ENCODE measurements around the gene S100A6.
"Not testable (repeated sequence)": the region's sequence is repeated elsewhere in the genome, so short reads cannot be mapped to it uniquely, and the experiment has no call there.

Gene S100A6

DNA sequence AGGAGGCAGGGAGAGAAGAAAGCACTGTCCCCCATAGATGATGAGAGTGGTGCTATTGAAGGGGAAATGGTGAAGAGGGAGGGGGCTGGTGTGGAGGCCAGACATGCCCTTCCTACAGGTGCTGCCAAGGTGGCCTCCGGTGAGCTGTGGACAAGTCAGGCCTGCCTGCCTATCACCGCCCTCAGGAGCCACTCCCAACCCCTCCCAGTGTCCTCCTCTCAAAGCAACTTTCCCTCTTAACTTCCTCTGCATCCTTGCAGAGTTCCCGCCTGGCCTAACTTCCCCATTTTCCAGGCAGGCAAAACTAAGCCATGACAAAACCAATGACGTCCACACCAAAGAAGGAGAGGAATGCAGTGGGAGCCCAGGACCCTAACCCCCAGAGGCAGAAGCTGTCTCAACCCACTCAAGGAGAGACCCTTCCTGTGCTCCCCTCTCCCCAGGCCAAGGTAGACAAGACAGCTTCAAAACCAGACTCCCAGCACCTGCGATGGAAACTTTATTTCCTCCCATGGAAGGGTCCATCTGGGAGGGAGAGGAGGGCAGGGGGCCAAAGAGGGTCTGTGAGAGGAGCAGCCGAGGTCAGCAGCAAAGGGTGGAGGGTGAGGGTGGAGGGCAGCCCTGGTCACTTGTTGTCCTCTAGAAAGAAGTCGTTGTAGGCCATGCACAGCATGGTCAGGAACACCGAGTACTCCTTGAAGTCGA, 1.0 kb upstream of the S100A6 start:
- no peak for DNase-seq
- in situ Hi-C loops (cut with HindIII; ENCODE audit: low pct_ligation_motif_present, low pct_unique_long_range_greater_than_20kb, low sequenced_read_pairs): no loop called here

DNA sequence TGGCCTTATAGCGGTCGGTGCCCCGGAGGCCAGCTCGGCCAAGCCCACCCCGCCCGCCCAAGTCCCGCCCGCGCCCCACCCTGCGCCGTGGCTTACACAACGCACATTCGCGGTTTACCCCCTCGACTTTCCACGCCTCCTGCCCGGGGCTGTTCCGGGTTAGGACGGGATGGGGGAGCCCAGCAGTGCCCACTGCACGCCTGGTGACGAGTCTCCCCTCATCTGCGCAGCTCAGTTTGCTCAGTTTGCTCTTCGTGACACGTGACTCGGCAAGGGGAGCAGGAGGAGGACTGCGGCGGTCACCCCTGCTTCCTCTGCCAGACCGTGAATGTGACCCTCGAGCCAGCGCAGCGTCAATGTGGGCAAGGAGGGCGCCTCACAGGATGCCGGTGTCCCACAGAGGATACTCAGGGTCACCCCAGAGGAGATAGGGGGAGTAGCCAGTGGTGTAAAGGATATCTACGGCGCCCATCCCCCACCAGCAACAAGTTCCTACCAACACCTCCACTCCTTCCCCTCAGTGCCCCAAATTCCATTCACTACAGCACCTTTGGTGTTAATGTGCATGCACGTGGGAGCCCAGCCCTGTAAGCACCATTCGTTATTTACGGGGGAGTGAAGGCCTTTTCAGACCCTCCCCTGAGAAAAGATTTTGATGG, 350 bp upstream of the S100A6 start:
- peak; percentile 96 for DNase-seq
- in situ Hi-C loops (cut with HindIII; ENCODE audit: low pct_ligation_motif_present, low pct_unique_long_range_greater_than_20kb, low sequenced_read_pairs): no loop called here

DNA sequence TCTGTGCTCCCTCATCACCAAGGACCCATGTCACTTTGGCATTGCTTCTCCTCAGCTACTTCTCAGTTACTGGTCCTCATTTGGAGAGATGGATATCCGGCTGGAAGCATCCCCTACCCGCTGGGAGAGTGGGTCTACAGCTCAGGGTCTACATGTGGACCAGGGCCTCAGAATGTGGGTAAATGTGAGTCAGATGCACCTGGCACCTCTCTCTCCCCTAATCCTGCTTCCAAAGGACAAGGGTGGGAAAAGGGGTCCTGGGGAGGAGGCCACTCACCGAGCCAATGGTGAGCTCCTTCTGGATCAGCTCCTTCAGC, 908 bp downstream of the S100A6 start:
- in situ Hi-C loops (cut with HindIII; ENCODE audit: low pct_ligation_motif_present, low pct_unique_long_range_greater_than_20kb, low sequenced_read_pairs): no loop called here

DNA sequence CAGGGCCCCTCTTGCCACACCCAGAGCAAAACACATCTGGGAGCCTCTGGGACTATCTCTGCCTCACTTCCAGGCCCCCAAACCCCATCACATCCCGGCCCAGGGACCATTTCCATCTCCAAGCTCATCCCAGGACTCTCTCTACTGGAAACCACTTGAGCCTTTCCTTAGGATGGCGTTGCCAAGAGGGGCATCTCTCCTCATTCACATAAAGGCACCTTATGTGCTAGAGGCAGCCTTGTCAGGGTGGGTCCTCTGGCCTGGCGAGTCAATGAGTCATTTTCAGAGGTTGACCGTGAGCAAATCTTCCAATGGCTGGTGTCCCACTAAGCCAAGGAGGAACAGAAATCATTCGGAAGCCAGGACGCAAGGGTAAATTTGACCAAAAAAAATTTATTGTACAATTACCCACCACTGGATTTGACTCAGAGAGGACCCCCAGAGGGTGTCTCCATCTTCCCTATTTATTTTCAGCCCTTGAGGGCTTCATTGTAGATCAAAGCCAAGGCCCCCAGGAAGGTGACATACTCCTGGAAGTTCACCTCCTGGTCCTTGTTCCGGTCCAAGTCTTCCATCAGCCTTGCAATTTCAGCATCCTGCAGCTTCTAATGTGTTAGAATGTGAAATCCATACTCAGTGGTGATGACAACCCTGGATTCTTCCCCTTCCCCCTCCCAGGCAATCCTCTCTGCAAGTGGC, 1.4 kb downstream of the S100A6 start:
- in situ Hi-C loops (cut with HindIII; ENCODE audit: low pct_ligation_motif_present, low pct_unique_long_range_greater_than_20kb, low sequenced_read_pairs): no loop called here
- DNase-seq: peak; percentile 55

More for the DNA sequence above, 908 bp downstream of the S100A6 start:
- DNase-seq: no peak

DNA sequence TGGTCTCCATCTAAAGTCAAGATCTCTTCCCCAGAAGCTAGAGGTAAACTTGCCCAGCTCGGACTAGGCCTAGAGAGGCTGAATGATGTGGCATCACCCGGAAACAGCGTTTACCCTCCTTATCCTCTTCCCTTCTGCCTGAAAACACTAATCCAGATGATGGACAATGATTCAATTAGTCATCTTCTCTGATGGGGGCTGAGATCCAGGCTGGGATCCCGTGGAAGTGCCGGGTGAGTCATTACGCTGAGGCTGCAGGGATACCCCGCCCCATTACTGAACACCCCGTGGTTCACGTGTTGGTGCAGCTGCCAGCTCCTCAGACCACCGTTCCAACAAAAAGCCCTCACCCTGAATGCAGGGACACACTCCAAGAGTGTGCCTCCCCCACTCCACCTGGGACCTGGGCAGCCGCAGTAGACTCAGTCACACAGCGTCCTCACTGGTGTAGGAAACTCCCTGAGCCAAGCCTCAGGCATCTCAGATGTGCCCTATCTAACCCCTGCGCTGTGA, 2.0 kb downstream of the S100A6 start:
- peak; percentile 95 for DNase-seq
- in situ Hi-C loops (cut with HindIII; ENCODE audit: low pct_ligation_motif_present, low pct_unique_long_range_greater_than_20kb, low sequenced_read_pairs): no loop called here

DNA sequence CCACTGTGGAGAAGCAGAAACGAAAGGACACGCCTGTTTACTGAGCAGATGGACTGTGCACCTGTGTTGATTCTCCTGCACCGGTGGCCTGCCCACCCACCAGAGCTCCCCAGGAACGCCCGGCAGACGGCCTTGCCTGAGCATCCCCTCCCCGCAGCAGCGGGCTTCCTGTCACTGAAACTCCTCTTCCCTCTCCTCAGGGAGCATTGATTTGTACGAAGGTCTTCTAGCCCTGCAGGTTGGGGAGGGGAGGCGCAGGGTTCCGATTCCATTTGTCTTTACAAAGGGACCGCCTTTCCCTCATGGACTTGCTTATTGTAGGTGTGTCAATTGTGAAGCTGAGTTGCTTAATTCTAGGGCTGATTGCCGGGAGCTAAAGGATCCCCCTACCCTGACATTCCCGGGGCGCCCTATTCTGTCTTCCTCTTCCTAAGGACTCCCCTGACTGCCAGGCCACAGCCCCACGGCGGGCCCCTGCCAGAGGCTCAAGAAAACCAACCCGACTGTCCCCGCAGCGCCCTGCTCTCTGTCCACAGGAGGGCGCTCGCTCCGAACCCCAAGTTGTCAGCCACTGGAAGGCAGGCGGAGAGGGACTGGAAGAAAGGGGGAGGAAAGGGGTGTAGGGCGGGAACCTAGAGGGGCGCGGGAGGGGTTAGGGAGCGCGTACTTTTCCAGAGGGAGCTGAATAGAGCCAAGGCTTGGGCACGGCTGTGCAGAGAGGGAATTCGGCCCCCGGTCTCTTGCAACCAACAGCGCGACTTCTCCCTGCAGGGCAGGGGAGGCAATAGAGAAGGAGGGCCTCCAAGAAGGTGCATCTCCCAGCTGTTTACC, 2.8 kb downstream of the S100A6 start:
- peak; percentile 95 for DNase-seq
- in situ Hi-C loops (cut with HindIII; ENCODE audit: low pct_ligation_motif_present, low pct_unique_long_range_greater_than_20kb, low sequenced_read_pairs): no loop called here

DNA sequence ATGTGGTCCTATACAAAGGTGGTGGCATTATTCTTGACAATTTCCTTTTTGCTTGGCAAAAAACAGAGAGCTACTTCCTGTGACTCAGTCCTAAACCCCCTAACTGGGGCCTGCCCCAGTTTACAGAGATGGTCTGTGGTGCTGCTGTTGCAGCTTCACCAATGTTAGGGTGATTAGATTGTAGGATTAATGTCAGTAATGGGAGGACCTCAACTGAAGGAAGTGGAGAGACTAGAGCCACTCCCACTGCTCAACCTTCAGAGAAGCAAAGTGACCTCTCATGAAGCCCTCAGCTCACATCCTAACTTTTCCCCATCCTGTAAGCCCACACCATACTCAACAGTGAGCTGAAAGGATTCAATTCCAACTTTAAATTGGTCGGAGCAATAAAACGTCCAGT, 3.6 kb downstream of the S100A6 start:
- no peak for DNase-seq
- in situ Hi-C loops (cut with HindIII; ENCODE audit: low pct_ligation_motif_present, low pct_unique_long_range_greater_than_20kb, low sequenced_read_pairs): no loop called here

DNA sequence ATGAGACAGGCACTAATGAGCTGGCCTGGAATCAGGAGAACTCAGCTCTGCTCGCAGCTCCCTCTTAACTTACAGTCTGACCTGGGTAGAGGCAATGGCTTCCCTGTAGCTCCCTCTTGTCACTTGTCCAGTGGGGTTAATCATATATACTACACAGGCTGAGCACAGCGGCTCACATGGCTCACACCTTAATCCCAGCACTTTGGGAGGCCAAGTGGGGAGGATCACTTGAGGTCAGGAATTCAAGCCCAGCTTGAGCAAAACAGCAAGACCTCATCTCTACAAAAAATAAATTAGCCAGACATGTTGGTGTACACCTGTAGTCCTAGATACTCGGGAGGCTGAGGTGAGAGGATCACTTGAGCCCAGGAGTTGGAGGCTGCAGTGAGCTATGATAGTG, 4.2 kb downstream of the S100A6 start:
- no peak for DNase-seq

DNA sequence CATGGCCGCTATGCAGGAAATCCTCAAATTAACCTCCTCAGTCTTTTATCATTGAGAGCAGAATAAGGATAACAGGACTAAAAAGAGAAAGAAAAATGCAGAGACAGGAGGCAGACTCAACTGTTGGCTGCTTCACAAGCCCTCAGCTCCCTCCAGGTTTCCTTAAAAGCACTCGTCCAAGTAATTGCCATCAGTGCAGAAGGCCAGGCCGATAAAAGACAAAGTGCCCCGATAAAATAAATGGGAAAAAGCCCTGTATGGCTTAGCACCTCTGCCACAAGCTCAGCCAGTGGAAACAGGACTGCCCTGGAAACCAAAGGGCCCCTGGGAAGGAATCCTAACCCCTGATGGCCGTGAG, 8.1 kb downstream of the S100A6 start:
- no peak for DNase-seq
- in situ Hi-C loops (cut with HindIII; ENCODE audit: low pct_ligation_motif_present, low pct_unique_long_range_greater_than_20kb, low sequenced_read_pairs): no loop called here

More for the DNA sequence above, 4.2 kb downstream of the S100A6 start:
- in situ Hi-C loops (cut with HindIII; ENCODE audit: low pct_ligation_motif_present, low pct_unique_long_range_greater_than_20kb, low sequenced_read_pairs): no loop called here

DNA sequence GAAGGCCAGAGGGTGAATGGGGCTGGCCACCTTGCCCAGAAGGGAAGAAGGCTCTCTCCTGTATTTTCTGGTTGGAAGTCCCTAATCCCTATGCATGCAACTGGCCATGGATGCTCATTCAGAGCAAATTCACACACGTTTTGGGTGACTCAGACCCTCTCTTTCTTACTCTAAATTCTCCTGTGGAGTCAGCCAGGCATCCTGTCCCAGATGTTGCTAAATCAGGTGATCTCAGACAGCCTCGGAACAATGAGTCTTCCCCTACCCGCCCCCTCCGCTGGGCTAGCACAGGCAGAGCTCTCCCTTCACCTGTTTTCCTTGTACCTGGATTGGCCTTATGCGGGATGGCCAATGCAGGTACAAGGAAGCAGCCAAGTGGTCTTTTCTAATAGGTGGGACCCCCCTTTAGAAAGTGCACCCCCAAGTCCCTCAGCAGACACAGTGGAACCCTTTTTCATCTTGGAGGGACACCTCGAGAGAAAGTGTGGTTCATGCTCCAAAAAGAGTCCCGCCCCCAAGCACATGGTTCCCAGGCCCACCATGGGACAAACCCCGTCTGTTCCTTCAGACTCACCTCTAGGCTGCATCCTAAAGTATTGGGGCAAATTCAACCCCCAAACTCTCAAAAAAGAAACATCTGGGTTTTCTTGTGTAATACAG, 8.6 kb downstream of the S100A6 start:
- no peak for DNase-seq
- in situ Hi-C loops (cut with HindIII; ENCODE audit: low pct_ligation_motif_present, low pct_unique_long_range_greater_than_20kb, low sequenced_read_pairs): no loop called here

DNA sequence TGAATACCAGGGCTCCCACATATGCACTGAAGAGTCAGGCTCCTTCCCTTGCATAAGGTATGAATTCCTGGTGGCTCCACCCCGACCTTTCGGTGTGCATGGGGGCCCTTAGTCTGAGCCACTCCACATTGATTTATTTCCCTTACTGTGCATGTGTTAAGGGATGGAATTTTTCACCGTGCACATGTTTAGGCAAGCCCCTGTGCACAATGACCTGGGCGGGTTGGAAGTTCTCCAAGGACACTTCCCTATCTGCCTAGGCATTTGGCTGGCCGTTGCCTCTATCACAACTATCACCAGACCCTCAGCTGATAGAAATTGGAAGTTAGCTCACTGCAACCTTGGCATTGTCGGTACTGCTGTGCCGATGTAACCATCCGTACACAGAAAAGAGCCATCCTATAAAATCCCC, 9.7 kb downstream of the S100A6 start:
- in situ Hi-C loops (cut with HindIII; ENCODE audit: low pct_ligation_motif_present, low pct_unique_long_range_greater_than_20kb, low sequenced_read_pairs): no loop called here
- DNase-seq: no peak

DNA sequence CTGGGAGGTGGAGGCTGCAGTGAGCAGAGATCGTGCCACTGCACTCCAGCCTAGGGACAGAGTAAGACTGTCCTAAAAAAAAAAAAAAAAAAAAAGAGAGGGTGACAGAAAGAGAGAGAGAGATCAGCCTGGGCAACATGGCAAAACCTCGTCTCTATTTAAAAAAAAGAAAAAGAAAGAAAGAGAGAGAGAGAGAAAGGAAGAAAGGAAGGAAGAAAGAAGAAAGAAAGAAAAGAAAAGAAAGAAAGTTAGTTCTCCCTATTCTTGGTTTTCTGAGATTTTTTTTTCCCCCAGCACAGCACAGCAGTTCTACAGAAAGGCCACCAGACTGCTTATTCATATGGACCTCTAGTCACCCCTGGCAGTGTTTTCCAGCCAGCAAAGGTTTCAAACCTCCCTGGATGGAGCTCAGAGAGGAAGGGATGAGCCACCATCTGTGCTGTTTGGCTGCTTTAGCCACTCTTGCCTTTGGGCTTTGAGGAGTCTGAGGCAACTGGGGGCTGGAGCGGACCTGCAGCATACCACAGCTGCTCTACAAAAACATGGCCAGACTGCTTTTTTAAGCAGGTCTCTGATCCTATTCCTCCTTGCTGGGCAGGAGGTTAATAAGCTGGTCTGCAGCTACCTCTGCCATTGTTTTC, 10.6 kb downstream of the S100A6 start:
- DNase-seq: no peak
- in situ Hi-C loops (cut with HindIII; ENCODE audit: low pct_ligation_motif_present, low pct_unique_long_range_greater_than_20kb, low sequenced_read_pairs): no loop called here

DNA sequence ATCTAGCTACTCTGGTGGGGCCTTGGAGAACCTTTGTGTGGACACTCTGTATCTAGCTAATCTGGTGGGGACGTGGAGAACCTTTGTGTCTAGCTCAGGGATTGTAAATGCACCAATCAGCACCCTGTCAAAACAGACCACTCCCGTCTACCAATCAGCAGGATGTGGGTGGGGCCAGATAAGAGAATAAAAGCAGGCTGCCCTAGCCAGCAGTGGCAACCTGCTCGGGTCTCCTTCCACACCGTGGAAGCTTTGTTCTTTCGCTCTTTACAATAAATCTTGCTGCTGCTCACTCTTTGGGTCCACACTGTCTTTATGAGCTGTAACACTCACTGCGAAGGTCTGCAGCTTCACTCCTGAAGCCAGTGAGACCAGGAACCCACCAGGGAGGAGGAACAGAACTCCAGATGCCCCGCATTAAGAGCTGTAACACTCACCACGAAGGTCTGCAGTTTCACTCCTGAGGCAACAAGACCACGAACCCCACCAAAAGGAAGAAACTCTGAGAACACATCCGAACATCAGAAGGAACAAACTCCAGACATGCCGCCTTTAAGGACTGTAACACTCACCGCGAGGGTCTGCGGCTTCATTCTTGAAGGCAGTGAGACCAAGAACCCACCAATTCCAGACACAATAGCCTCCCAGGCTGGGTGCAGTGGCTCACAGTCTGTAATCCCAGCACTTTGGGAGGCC, 13.3 kb downstream of the S100A6 start:
- DNase-seq; in situ Hi-C loops (cut with HindIII; ENCODE audit: low pct_ligation_motif_present, low pct_unique_long_range_greater_than_20kb, low sequenced_read_pairs): not testable (repeated sequence)

DNA sequence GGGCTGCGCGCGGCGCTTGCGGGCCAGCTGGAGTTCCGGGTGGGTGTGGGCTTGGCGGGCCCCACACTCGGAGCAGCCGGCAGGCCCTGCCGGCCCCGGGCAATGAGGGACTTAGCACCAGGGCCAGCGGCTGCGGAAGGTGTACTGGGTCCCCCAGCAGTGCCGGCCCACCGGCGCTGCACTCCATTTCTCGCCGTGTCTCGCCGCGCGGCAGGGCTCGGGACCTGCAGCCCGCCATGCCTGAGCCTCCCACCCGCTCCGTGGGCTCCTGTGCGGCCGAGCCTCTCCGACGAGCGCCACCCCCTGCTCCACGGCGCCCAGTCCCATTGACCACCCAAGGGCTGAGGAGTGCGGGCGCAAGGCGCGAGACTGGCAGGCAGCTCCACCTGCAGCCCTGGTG, 14.0 kb downstream of the S100A6 start:
- DNase-seq; in situ Hi-C loops (cut with HindIII; ENCODE audit: low pct_ligation_motif_present, low pct_unique_long_range_greater_than_20kb, low sequenced_read_pairs): not testable (repeated sequence)

DNA sequence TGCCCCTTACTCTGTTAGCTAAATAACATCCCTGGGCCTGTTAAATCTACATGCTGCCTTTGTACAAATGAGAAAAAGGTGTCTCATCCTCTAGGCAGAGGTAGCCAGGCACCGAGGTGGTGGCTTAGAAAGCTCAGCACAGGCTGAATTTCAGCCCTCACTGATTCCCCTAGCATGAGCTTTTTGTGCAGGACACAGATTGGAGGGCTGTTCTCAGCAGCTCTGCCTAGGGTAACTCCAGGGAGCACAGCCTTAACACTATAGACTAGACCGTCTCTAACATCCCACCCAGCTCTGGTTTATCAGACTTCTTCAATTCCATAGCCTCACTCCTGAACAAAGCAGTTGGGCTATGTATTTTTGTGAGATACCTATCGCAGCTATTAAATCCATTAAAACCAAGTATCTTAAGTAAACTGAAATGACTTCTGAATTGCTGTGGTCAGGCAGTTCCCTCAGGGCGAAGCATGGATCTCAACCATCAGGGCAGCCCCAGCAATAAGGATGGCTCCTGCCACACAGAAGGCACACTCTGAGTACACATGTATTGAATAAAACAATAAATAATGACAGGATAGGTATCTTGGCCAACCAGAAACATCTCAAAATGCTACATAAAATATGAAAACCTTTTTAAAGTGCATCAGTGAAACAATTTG, 14.8 kb downstream of the S100A6 start:
- no peak for DNase-seq
- in situ Hi-C loops (cut with HindIII; ENCODE audit: low pct_ligation_motif_present, low pct_unique_long_range_greater_than_20kb, low sequenced_read_pairs): no loop called here

DNA sequence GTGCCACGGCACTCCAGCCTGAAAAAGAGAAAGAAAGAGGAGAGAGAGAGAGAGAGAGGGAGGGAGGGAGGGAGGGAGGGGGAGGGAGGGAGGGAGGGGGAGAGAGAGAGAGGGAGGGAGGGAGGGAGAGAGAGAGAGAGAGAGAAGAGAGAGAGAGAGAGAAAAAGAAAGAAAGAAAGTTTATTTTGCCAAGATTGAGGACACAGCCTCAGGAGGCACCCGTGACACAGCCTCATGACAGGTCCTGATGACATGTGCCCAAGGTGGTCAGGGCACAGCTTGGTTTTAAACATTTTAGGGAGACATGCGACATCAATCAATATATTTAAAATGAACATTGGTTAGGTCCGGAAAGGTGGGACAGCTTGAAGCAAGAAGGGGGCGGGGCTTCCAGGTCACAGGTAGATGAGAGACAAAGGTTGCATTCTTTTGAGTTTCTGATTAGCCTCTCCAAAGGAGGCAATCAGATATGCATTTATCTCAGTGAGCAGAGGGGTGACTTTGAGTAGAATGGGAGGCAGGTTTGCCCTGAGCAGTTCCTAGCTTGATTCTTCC, 15.6 kb downstream of the S100A6 start:
- DNase-seq; in situ Hi-C loops (cut with HindIII; ENCODE audit: low pct_ligation_motif_present, low pct_unique_long_range_greater_than_20kb, low sequenced_read_pairs): not testable (repeated sequence)

DNA sequence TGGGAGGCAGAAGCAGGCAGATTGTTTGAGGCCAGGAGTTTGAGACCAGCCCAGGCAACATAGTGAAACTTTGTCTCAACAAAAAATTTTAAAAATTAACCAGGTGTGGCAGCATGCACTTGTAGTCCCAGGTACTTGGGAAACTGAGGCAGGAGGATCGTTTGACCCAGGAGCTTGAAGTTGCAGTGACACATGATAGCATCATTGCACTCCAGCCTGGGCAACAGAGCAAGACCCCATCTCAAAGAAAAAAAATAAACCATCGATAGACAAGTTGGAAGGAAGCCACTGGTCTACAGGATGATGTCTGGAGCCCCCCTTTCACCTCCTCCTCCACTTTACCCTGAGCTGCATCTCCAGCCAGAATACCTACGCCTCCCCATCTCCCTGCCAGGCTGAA, 16.5 kb downstream of the S100A6 start:
- in situ Hi-C loops (cut with HindIII; ENCODE audit: low pct_ligation_motif_present, low pct_unique_long_range_greater_than_20kb, low sequenced_read_pairs): no loop called here
- DNase-seq: no peak

Data from ACHN (cell line).